NCI-H1436 treated with DMSO at 0.1 percent for 48 hours (cell line): Measurements from ENCODE around the gene ARID1B.

Source experiments
- DNase-seq: peaks from one replicate; lab custom pipeline; 2025; lab: John Stamatoyannopoulos, UW

Gene ARID1B

DNA sequence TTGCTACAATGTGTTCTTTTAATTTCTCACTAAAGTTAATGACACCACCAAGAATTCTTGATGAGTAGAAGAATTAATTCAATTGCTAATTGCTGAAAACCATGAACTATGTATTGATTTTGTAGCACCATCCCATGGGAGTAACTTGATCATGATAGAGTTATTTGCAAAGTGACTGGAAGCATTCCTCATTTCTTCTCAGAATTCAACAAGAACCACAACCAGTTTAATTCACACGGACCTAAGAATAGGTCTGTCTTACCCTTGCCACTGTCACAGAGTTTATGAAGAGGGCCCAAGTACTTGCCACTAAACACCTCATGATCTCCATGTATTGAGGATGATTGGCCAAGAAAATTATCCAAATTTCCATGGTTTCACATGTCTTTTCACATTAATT is 324.0 kb downstream of the ARID1B start:
- no peak for DNase-seq

DNA sequence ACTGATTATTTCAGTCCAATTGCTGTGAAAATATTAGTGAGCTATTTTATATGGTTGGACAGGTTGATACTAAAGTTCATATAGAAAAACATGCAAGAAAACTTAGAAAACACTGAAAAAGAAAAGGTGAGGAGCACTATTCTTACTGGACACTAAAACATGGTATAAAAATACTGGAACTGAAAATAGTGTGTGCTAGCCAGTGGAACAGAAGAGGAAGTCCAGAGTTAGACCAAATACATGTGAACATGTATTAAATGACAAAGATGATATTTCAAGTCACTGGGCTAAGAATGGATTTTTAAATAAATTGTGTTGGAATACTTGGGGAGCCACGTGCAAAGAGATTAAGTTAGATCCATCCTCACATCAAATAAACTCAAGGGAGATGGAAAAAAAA is 327.6 kb downstream of the ARID1B start:
- DNase-seq: no peak

DNA sequence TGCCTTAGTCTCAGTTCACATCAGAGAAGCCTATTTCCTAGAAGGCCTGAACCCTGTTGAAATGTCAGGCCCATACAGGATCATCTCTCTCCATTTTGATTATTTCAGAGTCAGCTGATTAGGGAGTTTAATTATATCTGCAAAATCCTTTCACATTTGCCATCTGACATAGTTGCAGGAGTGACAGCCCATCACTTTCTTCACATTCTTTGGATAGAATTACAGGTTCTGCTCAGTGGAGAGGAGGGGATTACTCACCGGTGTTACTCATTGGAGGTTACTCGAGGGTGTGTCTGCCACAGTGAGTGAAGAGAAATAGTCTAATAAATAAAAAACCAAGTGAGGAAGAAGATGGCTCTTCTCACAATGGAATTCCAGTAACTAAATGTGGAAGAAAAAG is 329.3 kb downstream of the ARID1B start:
- DNase-seq: no peak

DNA sequence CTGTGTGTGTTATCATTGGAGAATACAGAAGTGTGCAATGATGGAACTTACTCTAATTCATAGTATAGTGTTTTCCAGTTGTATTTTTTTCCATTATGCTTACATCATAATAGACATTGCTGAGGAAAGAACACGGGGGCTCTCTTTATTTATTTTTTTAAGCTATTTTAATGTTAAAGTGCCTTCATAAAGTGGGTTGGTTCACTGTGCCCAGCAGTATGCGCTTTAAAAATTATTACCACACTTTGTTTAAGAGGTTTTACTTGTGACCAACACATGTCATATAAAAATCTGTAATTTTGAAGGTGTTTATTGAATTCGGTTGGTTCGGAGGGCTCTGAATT is 330.4 kb downstream of the ARID1B start:
- no peak for DNase-seq

DNA sequence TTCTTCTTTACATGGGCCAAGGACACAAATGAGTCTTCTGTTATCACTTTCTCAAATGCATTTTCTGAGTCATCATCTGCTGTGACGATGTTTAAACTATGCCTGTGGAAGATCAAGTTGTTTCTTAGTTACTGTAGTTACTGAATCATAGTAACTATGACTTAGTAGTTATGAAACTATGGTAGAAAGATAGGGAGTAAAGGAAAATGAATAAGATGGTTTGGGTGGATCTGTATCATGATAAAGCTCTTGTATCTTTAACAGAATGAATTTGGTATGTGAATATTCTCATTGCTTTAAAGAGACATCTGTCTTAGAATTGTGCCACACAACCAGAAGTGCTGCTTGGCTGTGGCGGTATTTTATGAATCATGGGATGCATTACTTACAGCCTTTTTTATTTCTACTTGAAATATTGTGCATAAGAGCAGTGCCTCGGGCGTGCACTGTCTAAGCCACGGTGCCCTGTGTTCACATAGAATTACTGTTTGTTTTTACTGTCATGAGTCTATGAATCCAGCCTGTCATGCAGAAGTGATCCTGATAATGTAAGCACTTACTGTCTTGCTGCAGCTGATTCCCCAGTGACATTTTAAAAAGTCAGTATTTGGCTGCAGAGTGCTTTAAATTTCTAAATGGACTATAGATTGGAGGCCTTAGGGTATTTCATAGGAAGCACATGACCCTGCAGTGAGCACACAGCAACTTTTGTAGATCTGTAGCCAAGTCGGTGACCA is 330.9 kb downstream of the ARID1B start:
- DNase-seq: peak; percentile 24

DNA sequence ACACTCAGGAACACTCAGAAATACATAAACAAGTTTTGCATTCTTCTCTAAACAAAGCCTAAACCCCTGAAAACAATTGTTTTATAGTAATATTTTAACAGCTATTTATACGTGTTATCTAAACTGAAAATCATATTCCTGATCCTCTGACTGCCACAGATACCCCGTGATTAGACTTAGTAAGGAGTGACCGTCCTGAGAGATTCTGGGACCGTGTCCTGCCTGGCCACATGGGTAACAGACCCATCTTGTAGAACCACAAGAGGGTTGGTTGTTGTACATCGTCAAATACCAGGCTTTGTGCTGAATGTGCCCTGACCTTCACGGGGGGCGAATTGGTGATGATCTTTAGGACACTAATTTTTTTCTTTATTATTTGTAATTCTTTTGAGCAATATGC is 331.7 kb downstream of the ARID1B start:
- DNase-seq: no peak

DNA sequence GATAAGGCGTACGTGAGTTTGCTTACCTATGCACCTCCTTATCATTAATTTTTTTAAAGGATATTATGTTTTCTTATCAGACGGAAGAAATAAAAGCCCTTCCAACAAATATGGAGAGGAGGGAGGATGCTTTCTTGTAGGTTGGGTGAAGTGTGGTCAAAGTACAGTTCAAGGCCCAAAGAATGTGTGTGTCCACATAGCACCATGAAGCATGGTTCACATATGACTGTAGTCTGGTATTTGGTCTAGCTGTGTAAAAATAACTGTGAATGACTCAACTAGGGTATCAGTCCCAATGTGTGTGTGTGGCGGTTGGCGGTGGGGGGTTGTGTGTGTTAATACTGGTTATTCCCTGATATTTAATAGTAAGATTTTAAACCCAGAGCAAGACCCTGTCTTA is 333.4 kb downstream of the ARID1B start:
- no peak for DNase-seq

DNA sequence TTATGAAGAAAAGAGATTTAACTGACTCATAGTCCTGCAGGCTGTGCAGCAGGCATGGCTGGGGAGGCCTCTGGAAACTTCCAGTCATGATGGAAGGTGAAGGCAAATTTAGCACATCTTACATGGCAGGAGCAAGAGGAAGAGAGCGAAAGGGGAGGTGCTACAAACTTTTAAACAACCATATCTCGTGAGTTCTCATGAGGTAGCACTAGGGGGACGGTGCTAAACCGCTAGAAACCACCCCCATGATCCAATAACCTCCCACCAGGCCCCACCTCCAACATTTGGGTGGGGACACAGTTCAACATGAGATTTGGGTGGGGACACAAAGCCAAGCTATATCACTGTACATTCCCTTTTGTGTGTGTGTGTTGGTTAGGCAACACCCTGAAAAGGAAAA is 336.2 kb downstream of the ARID1B start:
- no peak for DNase-seq

DNA sequence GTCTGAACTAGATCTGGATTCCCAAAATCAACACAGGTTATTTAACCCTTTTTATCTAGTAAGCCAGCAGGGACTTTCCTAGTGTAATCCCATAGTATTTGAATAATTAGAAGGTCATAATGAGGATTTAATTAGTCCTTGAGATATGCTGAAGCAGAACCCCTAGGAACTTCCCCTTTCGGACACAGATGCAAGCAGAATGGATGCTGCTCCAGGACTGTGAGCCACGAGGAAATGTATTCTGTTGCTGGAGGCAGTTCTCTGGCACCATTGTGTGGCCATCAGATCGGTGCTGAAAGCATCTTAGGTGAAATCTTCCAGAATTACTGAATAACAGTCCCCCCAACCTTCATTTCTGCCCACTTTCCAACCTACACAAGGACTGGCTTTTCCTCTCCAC is 339.2 kb downstream of the ARID1B start:
- no peak for DNase-seq

DNA sequence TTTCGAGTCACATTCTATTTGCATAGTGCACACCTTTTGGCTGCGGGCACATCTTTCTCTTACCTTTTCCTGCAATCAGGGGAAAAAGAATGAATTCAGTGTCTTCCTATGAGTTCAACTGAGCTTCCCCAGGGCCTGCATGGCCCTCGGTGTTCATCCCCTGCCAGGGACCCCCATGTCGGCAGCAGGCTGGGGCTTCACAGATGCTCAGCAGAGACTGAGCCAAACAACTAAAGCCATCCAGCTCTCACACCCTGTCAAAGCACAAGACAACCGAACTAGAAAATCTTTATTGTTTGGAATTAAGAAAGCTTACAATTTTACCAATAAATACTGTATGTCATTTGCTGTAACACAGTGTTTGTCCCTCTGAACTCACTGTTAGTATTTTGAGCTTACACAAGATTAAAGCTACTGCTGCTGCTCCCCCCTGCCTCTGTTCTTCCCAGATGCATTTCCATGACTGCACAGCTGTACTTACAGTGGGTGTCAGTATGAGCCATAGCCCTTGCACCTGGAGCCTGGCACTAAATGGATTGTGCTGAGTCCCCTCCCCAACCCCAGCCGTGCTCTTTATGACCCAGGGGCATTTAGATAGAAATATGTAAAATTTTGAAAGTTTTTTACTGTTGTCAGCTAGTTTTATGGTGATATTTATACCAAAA is 340.4 kb downstream of the ARID1B start:
- DNase-seq: no peak

DNA sequence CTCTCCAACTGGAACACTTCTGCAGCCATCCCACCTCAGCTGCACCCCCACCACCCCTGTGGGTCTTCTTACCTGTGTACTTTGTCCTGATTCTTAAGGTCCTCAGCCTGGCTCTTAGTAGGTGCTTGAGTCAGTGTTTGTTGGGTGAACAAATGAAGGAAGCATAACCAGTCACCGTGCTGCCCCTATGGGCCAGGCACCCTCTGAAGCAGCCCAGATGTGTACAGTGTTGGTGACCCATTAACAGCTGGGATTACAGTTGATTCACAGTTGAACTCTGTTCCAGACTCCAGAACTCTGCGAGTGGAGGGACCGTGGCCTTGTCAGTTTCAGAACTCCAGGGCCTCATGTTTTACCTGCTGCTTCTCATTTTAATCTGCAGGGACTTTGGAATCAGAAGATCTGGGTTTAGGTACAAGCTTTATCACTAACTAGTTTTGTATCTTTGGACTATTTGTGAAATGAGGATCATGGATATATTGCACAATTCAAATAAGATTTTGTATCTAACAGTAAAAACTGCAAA is 342.4 kb downstream of the ARID1B start:
- DNase-seq: no peak

DNA sequence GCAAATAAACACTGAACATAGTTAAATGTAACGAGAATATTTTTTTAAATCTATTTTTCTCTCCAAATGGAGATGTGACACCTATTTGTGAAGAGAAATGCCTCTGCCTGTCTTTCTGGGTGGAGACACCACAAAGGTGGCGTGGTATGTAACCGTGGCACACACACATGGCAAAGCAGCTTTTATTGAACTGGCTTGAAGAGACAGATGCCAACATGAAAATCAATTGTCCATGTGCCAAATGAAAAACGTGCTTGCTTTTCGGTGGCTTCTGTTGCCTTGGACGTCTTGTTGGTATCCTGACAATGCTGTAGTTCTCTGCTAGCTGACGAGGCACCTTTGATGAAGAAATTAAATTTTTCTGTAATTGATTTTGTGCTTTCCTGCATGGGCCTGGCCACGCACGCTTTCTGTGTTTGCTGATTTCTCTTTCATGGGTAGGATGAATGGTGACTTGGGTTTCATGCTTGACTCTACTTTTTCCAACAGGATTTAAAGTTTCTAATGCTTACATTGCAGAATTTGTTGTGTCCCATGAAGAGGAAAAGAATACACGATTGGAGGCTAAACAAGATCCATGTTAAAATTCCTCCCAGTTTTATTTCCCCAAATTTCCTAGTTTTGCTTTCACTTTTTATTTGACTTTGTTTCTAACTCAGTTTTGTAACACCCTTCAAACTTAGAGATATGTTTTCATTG is 343.5 kb downstream of the ARID1B start:
- DNase-seq: no peak

DNA sequence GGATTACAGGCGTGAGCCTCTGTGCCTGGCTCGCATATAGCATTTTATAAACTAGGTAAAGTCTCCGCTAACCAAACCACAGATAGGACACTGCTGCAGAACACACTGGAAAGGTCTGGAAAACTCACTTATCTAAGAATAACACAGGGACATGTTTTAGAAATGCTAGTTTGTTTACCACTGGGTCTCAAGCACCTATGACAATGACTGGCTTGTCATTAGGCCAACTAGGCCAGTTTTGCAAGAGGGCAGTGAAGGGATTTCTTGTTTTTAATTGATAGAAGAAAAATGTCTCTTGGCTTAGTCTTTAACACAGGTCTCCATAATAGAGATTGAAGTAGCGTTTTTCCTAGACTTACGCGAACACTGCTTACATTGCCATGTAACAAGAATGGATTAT is 344.7 kb downstream of the ARID1B start:
- no peak for DNase-seq

DNA sequence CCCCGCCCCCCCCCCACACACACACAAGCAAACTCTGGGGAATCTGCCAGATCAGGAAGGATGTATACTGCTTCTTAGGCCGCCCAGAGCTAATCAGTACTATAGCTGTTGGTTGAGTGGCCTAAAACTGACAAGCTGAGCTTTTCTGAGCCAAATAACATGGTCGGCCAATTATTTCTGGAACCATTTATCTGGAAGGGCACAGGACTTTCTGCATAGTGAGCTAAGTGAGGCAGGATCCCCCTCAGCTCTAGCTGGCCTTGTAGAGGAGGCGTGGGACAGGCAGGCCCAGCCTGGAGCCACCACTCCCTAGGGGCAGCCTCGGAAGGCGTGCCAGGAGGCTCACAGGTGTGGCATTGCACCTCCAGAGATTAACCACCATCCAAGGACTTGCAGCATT is 346.1 kb downstream of the ARID1B start:
- DNase-seq: no peak

DNA sequence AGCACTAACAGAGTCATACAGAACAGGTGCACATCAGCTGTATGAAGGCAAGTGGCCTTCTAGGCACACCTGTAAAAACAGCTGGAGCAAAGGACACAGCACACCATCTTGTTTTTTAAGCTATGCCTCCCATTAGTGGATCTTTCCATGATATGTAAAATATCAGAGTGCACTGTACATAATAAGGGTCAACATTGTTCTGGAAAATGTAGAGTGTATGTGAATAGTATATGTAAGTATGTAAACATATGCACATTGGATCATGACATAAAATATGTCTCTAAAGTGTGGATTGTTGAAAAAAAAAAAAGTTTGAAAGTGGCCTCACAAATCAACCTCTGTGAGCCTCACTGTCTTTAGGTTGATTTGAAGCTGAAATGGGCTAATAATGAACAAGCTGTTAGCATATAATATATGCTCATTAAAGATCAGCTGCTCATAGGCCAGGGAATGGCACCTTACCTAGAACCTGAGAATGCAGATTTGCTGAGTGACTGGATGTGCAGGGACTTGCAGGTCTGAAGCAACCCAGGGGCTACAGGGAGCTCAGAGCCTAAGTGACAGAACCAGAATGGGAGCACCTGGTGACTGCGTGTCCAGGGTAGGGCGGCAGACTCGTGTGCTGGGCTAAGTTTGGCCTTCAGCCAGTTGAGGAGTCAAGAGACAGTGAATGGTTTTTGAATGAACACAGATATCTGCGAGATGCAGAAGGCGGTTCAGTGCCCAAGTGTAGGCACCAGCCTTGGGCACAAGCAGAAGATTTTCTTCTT is 347.5 kb downstream of the ARID1B start:
- DNase-seq: no peak

DNA sequence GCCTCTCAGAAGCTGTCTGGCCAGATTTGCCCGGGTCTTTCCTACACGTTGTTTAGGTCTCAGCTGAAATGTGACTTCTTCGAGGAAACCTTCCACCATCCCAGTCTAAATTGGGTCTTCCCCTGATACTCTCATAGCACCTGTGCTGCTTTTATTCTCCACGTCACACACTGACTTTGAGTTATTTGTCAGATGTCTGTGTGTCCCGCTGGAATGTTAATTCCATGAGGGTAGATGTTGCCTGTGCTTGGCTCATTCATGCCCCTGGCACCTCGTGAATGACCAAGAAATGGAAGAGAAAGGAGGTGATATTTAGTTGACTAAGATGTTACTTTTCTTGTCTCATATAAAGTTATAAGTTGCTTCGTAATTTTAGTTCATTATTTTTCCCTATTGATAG is 348.4 kb downstream of the ARID1B start:
- DNase-seq: no peak

DNA sequence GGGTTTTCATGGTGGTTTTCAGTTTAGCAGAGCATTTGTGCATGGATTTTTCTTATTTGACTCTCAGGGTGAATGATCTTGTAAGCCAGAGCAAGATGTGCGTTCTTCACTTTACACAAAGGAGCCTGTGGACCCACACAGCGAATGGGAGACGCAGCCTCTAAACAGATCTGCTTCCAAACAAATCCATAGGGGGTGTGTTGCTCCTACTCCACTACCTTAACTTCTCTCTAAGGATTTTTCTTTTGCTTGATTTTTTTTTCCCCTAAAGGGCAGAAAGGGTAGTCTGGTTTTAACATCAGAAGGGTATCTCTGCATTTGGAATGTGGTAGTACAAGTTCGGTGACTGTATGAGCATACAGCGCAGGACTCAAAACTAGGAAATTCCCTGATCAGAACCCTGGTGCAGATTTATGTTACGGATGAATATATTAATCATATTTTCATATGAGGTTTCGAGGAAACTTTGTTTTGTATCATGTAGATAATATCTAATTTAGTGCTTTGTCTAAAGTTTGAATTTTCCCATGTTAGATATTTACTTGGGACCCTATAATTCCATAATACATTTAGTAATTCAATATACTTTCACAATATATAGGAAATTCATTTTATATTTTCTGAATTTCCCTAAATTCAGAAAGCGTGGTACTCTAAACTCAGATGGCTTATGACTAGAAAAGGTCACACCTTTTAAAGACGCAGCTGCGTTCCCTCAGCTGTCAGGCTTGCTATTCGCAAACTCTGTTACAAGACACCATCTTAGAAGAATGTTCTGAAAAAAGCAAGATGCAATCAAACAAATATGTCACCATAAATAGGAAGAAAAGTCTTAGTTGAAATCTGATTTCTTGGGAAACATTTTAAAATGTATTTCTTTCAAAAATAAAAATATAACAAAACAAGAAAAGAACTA is 349.3 kb downstream of the ARID1B start:
- DNase-seq: no peak

DNA sequence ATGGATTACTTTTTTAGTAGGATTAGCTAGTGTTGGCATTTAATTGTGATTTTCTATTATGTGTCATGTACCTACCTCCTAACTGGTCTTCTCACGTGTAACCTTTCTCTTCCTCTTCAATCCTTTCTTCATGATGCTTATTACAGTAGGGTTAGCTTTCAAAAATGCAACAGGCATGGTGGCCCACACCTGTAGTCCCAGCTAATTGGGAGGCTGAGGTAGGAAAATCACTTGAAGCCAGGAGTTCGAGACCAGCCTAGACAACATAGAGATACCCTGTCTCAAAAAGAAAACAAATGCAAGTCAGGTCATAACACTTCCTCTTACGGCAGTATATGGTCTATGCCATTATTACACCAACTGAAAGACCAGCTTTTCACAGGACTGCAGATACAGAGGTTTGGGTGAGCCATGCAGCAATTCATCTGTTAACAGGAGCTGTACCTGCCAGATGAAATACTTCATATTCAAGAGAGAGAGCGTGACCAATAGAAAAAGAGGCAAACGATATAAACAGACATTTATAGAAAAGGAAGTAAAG is 351.1 kb downstream of the ARID1B start:
- DNase-seq: no peak

DNA sequence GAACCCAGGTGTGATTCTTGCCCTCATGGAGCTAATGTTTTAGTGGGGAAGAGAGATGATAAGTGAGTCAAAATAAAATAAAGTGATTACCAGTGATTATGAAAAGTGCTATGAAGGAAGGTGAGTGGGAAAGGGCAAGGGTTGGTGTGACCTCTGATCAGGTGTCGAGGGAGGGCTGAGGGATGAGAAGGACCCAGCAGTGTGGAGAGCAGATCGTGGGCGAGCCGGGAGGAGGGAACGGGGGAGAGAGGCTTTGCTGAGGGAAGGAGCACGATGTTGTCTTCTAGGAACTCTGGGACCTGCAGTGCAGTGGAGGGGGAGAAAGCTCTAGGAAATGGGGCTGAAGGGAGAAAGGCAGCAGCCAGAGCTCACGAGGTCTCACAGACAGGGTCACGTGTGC is 354.1 kb downstream of the ARID1B start:
- DNase-seq: no peak

DNA sequence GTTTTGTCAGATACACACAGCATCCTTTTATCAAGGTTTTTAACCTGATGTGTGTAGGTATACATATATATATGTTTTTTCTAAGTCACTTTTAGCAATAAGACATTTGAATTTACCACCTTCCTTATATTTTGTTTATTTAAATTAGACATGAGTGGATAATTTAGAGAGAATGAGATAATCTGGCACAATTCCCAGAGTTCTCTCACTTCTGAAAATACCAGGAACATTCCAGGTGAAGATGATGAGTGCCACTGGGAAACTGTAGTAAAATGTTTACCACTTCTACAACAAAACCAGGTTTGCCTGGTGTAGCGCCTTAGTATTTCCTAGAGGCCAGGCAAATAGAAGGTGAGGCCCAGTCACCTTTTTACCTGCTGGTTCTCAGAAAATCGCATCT is 356.7 kb downstream of the ARID1B start:
- no peak for DNase-seq

DNA sequence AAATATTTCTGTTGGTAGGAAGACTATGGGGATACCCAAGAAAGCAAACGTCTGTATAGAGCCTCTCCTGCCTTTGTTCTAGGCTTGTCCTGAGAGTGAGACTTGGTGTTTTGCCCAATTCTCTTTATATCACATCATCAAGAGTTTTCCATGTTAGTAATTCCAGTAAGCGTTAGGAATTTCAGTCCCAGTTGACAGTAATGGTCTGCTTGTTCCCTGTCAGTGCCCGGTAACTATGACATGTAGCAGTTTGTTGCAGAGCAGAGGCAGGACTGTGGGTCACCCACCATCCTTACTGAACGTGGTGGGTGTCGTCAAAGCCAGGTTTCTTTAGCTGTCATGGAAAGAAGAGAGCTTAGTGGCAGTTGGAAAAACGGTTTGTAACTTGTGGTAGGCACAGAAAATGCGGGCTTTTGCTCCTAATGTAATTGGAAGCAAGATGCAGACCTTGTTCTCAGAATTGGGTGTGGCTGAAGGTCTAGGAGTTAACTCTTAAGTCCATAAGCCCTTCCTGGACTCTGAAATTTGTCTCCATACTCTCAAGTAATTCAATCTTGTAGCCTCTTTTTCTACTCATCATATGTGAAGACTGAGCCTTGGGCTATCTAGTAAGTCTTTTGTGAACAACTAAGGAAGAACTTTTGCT is 357.3 kb downstream of the ARID1B start:
- DNase-seq: no peak
